ENCODE measurements around the gene DLL1. TPM values are rescaled to one million over a fixed set of nuclear protein-coding genes. Genes with fewer than 3 reads are reported as not detected.
"Not testable (repeated sequence)": the region's sequence is repeated elsewhere in the genome, so short reads cannot be mapped to it uniquely, and the experiment has no call there.

DLL1 gene
- total RNA-seq, 1 donor from 2014 or later: 25.0 TPM

GRCh38 chr6:170266061-170266825 lies 24.6 kb downstream of the DLL1 start:
- DNase-seq: peak; percentile 76

GRCh38 chr6:170265655-170266054 lies 25.2 kb downstream of the DLL1 start:
- peak; percentile 65 for DNase-seq

- not testable (repeated sequence) for DNase-seq
Measured at GRCh38 chr6:170264644-170265043, 26.2 kb downstream of the DLL1 start.

GRCh38 chr6:170264086-170264485 lies 26.8 kb downstream of the DLL1 start:
- DNase-seq: no peak

- DNase-seq: no peak
Measured at GRCh38 chr6:170263410-170263809, 27.5 kb downstream of the DLL1 start.

- DNase-seq: no peak
Measured at GRCh38 chr6:170262489-170263088, 28.3 kb downstream of the DLL1 start.

GRCh38 chr6:170261643-170262488 lies 29.0 kb downstream of the DLL1 start:
- no peak for DNase-seq

- no peak for DNase-seq
Measured at GRCh38 chr6:170260686-170261085, 30.2 kb downstream of the DLL1 start.

- no peak for DNase-seq
Measured at GRCh38 chr6:170259278-170259677, 31.6 kb downstream of the DLL1 start.

- no peak for DNase-seq
Measured at GRCh38 chr6:170258407-170258806, 32.5 kb downstream of the DLL1 start.

GRCh38 chr6:170257376-170257775 lies 33.5 kb downstream of the DLL1 start:
- no peak for DNase-seq

- DNase-seq: no peak
Measured at GRCh38 chr6:170256641-170257040, 34.2 kb downstream of the DLL1 start.

GRCh38 chr6:170255426-170256125 lies 35.3 kb downstream of the DLL1 start:
- DNase-seq: no peak

GRCh38 chr6:170254315-170255213 lies 36.3 kb downstream of the DLL1 start:
- DNase-seq: no peak

- DNase-seq: no peak
Measured at GRCh38 chr6:170253910-170254269, 37.0 kb downstream of the DLL1 start.

GRCh38 chr6:170253226-170253909 lies 37.5 kb downstream of the DLL1 start:
- no peak for DNase-seq

- DNase-seq: no peak
Measured at GRCh38 chr6:170251776-170252571, 38.9 kb downstream of the DLL1 start.

- DNase-seq: no peak
Measured at GRCh38 chr6:170250981-170251775, 39.7 kb downstream of the DLL1 start.

- peak; percentile 41 for DNase-seq
Measured at GRCh38 chr6:170250455-170250854, 40.4 kb downstream of the DLL1 start.

All from tongue (tissue), 2 donors.